C1 segment of cervical spinal cord (tissue), 14 donors: ENCODE data around the gene ACTG2.
A peak's percentile ranks its signal among the peaks of the same experiment; 100 is the strongest.
"Not testable (repeated sequence)": the region's sequence is repeated elsewhere in the genome, so short reads cannot be mapped to it uniquely, and the experiment has no call there.

Source experiments
- DNase-seq, 14 donors: peaks; one replicate each; lab custom pipeline; 2025; lab: John Stamatoyannopoulos, UW

The ACTG2 gene

GRCh38 chr2:73935641-73936040 is 42.8 kb downstream of the ACTG2 start:
- DNase-seq = no peak

GRCh38 chr2:73937103-73937885 is 44.5 kb downstream of the ACTG2 start:
- no peak for DNase-seq

GRCh38 chr2:73937899-73938298 is 45.1 kb downstream of the ACTG2 start:
- DNase-seq = no peak

- no peak for DNase-seq
Measured at GRCh38 chr2:73938718-73939352, 46.0 kb downstream of the ACTG2 start.

GRCh38 chr2:73939419-73939818 is 46.6 kb downstream of the ACTG2 start:
- no peak for DNase-seq

GRCh38 chr2:73940066-73940465 is 47.3 kb downstream of the ACTG2 start:
- not testable (repeated sequence) for DNase-seq

GRCh38 chr2:73942664-73943063 is 49.9 kb downstream of the ACTG2 start:
- no peak for DNase-seq

GRCh38 chr2:73944714-73945113 is 51.9 kb downstream of the ACTG2 start:
- no peak for DNase-seq

- no peak for DNase-seq
Measured at GRCh38 chr2:73946215-73946614, 53.4 kb downstream of the ACTG2 start.

GRCh38 chr2:73946666-73947065 is 53.9 kb downstream of the ACTG2 start:
- DNase-seq = no peak

- peak in 1 of 14 donors; percentile 70 for DNase-seq
Measured at GRCh38 chr2:73947412-73948018, 54.7 kb downstream of the ACTG2 start.

GRCh38 chr2:73949802-73950201 is 57.0 kb downstream of the ACTG2 start:
- no peak for DNase-seq

- peak in 8 of 14 donors; percentile 10 to 44 (median 29) for DNase-seq
Measured at GRCh38 chr2:73952499-73953446, 60.0 kb downstream of the ACTG2 start.

GRCh38 chr2:73956218-73956865 is 63.5 kb downstream of the ACTG2 start:
- DNase-seq = no peak

GRCh38 chr2:73961274-73961673 is 68.5 kb downstream of the ACTG2 start:
- DNase-seq = no peak

GRCh38 chr2:73961823-73962615 is 69.2 kb downstream of the ACTG2 start:
- DNase-seq = no peak

GRCh38 chr2:73962798-73963197 is 70.0 kb downstream of the ACTG2 start:
- no peak for DNase-seq

GRCh38 chr2:73963385-73964120 is 70.7 kb downstream of the ACTG2 start:
- DNase-seq = no peak

GRCh38 chr2:73964223-73964622 is 71.4 kb downstream of the ACTG2 start:
- no peak for DNase-seq

- DNase-seq = no peak
Measured at GRCh38 chr2:73965053-73965452, 72.2 kb downstream of the ACTG2 start.
